Fibroblast of skin of back (primary cell): Measurements from ENCODE around the gene PCNX4.

Experiments
- DNase-seq: peaks from one replicate; pipeline ENCODE4 v3.0.0-alpha.2; 2013

PCNX4 gene

GRCh38 chr14:60210703-60211102 is 119.0 kb downstream of the PCNX4 start:
- DNase-seq: no peak

DNA sequence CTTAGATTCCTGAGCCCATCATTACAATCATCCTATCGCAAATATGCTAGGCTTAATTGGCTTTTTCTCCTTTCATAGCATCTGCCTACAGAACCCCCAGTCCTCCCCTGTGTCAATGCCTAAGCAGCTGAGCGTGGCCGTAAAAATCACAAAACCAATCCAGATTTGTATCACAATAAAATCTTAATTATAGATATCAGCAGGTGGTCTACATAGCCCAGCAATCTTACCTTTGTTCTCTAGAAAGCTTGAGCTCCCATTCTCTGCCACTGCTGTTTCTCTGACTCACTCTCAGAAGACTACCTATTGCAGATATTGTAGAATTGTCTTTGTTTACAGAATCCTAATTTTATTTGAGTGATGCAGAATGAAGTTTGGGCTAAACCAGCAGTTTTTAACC is 119.4 kb downstream of the PCNX4 start:
- no peak for DNase-seq

- no peak for DNase-seq
These were observed 121.0 kb downstream of the PCNX4 start for GRCh38 chr14:60212503-60213371.

- no peak for DNase-seq
These were observed 122.3 kb downstream of the PCNX4 start for GRCh38 chr14:60214003-60214402.

- no peak for DNase-seq
These were observed 122.8 kb downstream of the PCNX4 start for GRCh38 chr14:60214415-60215126.

DNA sequence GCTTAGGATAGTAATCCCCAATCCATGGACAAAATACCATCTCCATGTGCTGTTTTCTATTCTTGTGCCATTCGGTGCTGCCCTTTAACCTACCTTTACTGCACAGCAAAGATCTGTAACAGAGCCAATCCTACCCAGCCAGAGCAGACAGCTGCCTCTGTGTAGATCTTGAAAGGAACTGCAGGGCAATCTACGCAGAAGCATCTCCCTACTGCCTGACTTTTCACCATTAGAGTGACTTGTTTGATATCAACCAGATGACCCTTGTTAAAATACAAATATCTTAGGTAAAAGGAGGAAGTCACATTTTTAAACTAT is 123.4 kb downstream of the PCNX4 start:
- no peak for DNase-seq

DNA sequence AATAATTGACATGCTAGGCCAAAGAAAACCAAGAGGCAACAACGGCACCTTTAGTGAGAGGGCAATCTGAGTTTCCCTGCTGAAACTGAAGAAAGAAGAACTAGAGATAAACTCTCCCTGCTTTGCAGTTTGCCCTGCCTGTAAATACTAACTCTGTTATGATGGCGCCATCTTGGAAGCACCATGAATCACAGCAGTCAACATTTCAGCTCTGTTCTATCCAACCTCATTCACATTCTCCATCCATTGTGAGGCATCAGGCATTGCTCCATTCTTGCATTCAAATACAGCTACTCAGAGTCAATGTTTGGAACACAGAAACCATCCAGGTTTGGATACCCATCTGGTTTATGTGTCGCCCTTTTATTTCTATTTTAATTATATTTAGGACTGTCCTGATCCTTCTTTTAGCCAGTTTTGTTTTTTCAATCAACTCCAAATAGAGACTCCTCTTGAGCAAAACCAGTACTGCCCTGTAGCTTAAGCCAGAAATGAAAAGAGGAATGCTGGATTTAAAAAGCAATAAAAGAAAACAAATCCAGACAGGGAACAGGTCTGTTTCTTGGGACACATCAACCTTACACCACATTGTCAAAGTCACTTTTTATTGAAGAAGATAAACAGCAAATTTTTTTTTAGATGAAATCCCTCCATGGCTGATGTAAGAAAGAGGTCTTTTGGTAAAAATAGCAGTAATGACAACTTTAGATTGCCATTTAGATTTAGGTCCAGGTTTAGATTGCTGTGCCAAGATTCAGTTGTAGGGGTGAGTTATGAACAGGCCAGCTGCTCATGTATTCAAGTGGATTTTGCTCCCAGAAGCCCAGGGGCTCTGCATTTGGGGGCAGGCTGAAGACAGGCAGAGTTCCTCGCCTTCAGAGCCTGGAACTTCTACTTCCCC is 124.0 kb downstream of the PCNX4 start:
- DNase-seq: no peak

GRCh38 chr14:60217713-60218112 is 126.0 kb downstream of the PCNX4 start:
- DNase-seq: no peak
